Cardiac fibroblast (primary cell): ENCODE data around the gene STPG2.

ENCODE experiments used
- DNase-seq, 2 donors: peaks; one replicate each; pipeline versions ENCODE4 v3.0.0 to v3.0.0-alpha.2; 2010; ENCODE audit warnings: low read depth in 2 of 2
- H3K4me3 ChIP-seq, 2 donors: replicated peaks in 1 of 2; 1 replicate in 1 of 2; 2 replicates in 1 of 2; pipeline ENCODE4 v1.5.1; 2011; ENCODE audit warnings: low read depth in 2 of 2, low read length in 2 of 2, mild to moderate bottlenecking in 2 of 2, moderate library complexity in 1 of 2
- TF ChIP-seq, protein P1 (sequence below): IDR thresholded peaks from one replicate; pipeline ENCODE4 v1.5.1; 2011; ENCODE audit warnings: low read depth, mild to moderate bottlenecking, low read length, inconsistent platforms

The STPG2 gene

DNA sequence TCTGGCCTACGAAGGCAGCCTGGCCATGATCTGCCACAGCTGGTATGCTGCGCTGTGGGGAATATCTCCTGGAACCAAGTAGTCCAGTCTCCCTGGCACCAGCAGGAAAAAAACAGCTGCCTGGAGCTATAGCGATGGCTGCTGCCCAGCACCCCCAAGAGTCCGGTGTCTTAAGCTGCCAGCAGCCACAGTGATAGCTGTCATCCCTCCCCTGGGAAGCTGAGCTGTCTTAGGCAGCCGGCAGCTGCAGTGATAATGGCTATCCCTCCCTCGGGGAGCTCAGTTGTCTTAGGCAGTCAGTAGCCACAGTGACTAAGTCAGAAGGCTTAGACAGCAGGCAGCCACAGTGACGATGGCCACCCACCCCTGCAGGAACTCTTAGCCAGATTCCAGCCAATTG, 205.1 kb downstream of the STPG2 start:
- TF ChIP-seq, protein P1, sequence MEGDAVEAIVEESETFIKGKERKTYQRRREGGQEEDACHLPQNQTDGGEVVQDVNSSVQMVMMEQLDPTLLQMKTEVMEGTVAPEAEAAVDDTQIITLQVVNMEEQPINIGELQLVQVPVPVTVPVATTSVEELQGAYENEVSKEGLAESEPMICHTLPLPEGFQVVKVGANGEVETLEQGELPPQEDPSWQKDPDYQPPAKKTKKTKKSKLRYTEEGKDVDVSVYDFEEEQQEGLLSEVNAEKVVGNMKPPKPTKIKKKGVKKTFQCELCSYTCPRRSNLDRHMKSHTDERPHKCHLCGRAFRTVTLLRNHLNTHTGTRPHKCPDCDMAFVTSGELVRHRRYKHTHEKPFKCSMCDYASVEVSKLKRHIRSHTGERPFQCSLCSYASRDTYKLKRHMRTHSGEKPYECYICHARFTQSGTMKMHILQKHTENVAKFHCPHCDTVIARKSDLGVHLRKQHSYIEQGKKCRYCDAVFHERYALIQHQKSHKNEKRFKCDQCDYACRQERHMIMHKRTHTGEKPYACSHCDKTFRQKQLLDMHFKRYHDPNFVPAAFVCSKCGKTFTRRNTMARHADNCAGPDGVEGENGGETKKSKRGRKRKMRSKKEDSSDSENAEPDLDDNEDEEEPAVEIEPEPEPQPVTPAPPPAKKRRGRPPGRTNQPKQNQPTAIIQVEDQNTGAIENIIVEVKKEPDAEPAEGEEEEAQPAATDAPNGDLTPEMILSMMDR, result no peak
- DNase-seq, result no peak
- H3K4me3 ChIP-seq, result no peak overlapping the region

DNA sequence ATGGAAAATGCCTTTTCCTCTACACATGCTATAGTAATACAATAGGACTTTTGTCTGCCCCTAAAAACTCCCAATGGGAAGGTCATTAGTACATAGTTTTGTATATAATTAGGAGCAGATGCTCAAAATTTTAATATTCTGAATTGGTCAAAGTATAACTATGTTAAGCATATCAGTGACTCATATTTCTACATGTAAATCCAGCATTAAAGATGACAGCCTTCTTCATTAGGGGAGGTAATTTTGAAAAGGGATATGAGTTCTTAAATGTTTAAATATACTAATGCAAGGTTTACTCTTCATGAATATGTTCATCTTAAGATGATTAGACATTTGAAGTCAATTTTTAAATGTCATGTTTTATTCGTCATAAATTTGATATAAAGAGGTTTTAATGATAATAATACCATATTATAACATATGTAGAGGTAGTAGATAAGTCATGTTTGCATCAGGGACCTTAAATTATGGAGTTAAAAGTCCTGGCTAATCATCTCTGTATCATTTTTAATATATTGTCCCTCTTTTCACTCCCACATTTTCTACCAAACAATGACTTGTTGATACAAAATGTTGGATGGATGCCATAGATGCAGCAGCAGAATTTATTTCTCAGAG, 218.8 kb downstream of the STPG2 start:
- TF ChIP-seq, protein P1, result no peak

DNA sequence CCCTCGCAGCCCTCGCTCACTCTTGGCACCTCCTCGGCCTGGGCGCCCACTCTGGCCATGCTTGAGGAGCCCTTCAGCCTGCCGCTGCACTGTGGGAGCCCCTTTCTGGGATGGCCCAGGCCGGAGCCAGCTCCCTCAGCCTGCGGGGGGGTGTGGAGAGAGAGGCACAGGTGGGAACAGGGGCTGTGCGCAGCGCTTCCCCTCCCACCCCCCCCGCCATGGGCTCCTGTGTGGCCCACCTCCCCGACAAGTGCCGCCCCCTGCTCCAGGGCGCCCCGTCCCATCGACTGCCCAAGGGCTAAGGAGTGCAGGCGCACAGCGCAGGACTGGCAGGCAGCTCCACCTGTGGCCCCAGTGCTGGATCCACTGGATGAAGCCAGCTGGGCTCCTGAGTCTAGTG, 220.2 kb downstream of the STPG2 start:
- DNase-seq, result no peak
- TF ChIP-seq, protein P1, result no peak

More for the DNA sequence above, 218.8 kb downstream of the STPG2 start:
- DNase-seq, result no peak
- no peak overlapping the region for H3K4me3 ChIP-seq

DNA sequence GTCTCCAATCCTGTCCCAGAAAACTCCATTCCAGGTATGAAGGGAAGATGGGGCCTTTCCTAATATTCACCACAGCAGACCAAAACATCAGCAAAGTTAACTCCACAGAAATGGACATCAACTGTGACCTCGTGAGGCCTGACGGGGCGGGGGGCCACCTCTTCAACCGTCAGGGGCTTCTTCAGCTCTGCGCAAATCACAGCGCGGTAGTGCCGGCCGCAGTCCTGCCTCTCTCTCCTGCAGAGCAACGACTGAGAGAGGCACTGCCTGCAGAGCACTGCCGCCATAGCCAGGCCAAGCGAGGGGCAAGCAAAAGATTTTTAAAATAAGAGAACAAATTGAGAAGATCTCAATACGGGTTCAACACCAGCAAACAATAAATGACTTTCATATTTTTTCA, 226.2 kb downstream of the STPG2 start:
- no peak for DNase-seq
- TF ChIP-seq, protein P1, result no peak
- no peak overlapping the region for H3K4me3 ChIP-seq

More for the DNA sequence above, 220.2 kb downstream of the STPG2 start:
- no peak overlapping the region for H3K4me3 ChIP-seq

DNA sequence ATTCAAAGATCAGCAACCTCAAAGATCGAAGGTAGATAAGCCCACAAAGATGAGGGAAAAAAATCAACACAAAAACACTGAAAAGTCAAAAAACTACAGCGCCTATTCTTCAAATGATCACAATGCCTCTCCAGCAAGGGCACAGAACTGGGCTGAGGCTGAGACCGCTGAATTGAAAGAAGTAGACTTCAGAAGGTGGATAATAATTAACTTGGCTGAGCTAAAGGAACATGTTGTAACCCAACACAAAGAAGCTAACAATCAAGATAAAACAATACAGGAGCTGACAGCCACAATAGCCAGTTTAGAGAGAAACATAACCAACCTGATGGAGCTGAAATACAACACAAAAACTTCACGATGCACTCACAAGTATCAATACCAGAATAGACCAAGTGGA, 231.1 kb downstream of the STPG2 start:
- TF ChIP-seq, protein P1, result no peak
- H3K4me3 ChIP-seq, result no peak overlapping the region
- DNase-seq, result no peak

DNA sequence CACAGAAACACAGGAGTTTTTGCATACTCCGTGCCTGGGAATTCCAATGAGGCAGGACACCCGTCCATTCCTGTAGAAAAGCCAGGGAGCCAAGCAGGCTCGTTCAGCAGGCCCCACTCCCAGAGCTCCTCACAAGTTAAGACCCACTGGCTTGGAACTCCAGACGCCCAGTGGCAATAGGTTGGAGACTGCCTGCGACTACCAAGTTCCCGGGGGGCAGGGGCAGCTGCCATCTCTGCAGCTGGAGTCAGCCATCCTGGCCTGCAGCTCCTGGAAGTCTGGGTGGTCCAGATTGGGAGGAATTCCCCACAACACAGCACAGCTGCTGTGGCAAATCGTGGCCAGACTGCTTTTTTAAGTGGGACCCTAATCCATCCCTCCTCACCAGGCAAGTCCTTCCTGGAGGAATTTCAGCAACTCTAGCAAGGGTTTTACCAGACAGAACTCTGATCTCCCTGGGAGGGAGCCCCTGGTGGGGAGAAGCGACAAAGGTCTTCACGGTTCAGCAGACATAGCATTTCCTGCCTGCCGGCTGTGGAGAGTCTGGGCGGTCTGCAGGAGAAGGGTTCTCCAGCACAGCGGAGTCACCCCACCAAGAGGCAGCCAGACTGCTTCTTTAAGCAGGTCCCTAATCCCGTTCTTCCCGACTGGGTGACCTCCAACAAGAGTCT, 231.9 kb downstream of the STPG2 start:
- no peak for DNase-seq
- H3K4me3 ChIP-seq, result no peak overlapping the region
- TF ChIP-seq, protein P1, result no peak
